ENCODE data around the gene ACAT1. TPM values are rescaled to one million over a fixed set of nuclear protein-coding genes. Genes with fewer than 3 reads are reported as not detected.
A peak's percentile ranks its signal among the peaks of the same experiment; 100 is the strongest.

ACAT1 gene
- total and polyA plus RNA-seq, 2 experiments from 2014 or later: 69.3 to 139 TPM

GRCh38 chr11:108135845-108136544 lies 14.6 kb downstream of the ACAT1 start:
- Histone ChIP-seq H3K36me3 (peaks cover 5% of the 10 kb centered on the region), H3K4me3 (no peak overlapping the region), H3K27ac (peak overlapping the region; percentile 6), H3K9me3 (ENCODE audit: low read depth) (no peaks in the 10 kb centered on the region), H3K4me1 (ENCODE audit: low read depth) (no peaks in the 10 kb centered on the region), H3K27me3 (no peaks in the 10 kb centered on the region)
- DNase-seq (ENCODE audit: low read depth in 1 of 2, low spot score in 1 of 2): peak in 1 of 2 donors; percentile 46
- TF ChIP-seq CTCF (IDR thresholded peaks at IDR 0.05; ENCODE audit: low read depth, low read length): peak; percentile 25

GRCh38 chr11:108137212-108137611 lies 15.8 kb downstream of the ACAT1 start:
- no peaks in the 10 kb centered on the region for H3K4me1 ChIP-seq (ENCODE audit: low read depth)
- no peak overlapping the region for H3K27ac ChIP-seq
- H3K36me3 ChIP-seq: peaks cover 11% of the 10 kb centered on the region
- no peak for DNase-seq (ENCODE audit: low read depth in 1 of 2, low spot score in 1 of 2)
- H3K27me3 ChIP-seq: no peaks in the 10 kb centered on the region
- no peaks in the 10 kb centered on the region for H3K9me3 ChIP-seq (ENCODE audit: low read depth)
- H3K4me3 ChIP-seq: no peak overlapping the region
- TF ChIP-seq CTCF (IDR thresholded peaks at IDR 0.05; ENCODE audit: low read depth, low read length): no peak

- Histone ChIP-seq H3K9me3 (ENCODE audit: low read depth) (no peaks in the 10 kb centered on the region), H3K36me3 (peaks cover 25% of the 10 kb centered on the region), H3K27ac (no peak overlapping the region), H3K4me3 (no peak overlapping the region), H3K27me3 (no peaks in the 10 kb centered on the region), H3K4me1 (ENCODE audit: low read depth) (no peaks in the 10 kb centered on the region)
- TF ChIP-seq CTCF (IDR thresholded peaks at IDR 0.05; ENCODE audit: low read depth, low read length): no peak
- no peak for DNase-seq (ENCODE audit: low read depth in 1 of 2, low spot score in 1 of 2)
Observed at GRCh38 chr11:108142304-108142703, 20.9 kb downstream of the ACAT1 start.

- no peak overlapping the region for H3K27ac ChIP-seq
Observed at GRCh38 chr11:108144615-108145014, 23.2 kb downstream of the ACAT1 start.

GRCh38 chr11:108147150-108147549 lies 25.8 kb downstream of the ACAT1 start:
- no peaks in the 10 kb centered on the region for H3K4me1 ChIP-seq (ENCODE audit: low read depth)
- no peak for DNase-seq (ENCODE audit: low read depth in 1 of 2, low spot score in 1 of 2)
- no peak for TF ChIP-seq CTCF (IDR thresholded peaks at IDR 0.05; ENCODE audit: low read depth, low read length)
- peaks cover 27% of the 10 kb centered on the region for H3K36me3 ChIP-seq
- no peaks in the 10 kb centered on the region for H3K9me3 ChIP-seq (ENCODE audit: low read depth)
- H3K4me3 ChIP-seq: no peak overlapping the region
- peak overlapping the region; percentile 12 for H3K27ac ChIP-seq
- H3K27me3 ChIP-seq: no peaks in the 10 kb centered on the region

More at GRCh38 chr11:108144615-108145014, 23.2 kb downstream of the ACAT1 start:
- H3K4me3 ChIP-seq: no peak overlapping the region
- H3K9me3 ChIP-seq (ENCODE audit: low read depth): no peaks in the 10 kb centered on the region
- peaks cover 30% of the 10 kb centered on the region for H3K36me3 ChIP-seq
- no peaks in the 10 kb centered on the region for H3K27me3 ChIP-seq
- no peak for DNase-seq (ENCODE audit: low read depth in 1 of 2, low spot score in 1 of 2)
- no peak for TF ChIP-seq CTCF (IDR thresholded peaks at IDR 0.05; ENCODE audit: low read depth, low read length)
- H3K4me1 ChIP-seq (ENCODE audit: low read depth): no peaks in the 10 kb centered on the region

All from cardiac muscle cell (in vitro differentiated cells and primary cell).